GM12892 (cell line): ENCODE measurements around the gene FSTL4.

Experiments
- POLR2A ChIP-seq: IDR thresholded peaks from 2 replicates; pipeline ENCODE4 v1.6.1; 2011; ENCODE audit warnings: low read depth, low read length, control low read depth
- POLR2AphosphoS5 ChIP-seq: IDR thresholded peaks from 2 replicates; pipeline ENCODE4 v1.6.1; 2011; ENCODE audit warnings: low read depth, low read length, control low read depth
- TAF1 ChIP-seq: IDR thresholded peaks from 2 replicates; pipeline ENCODE4 v1.6.1; 2011; ENCODE audit warnings: low read depth, mild to moderate bottlenecking, control low read depth, low read length, borderline replicate concordance

DNA sequence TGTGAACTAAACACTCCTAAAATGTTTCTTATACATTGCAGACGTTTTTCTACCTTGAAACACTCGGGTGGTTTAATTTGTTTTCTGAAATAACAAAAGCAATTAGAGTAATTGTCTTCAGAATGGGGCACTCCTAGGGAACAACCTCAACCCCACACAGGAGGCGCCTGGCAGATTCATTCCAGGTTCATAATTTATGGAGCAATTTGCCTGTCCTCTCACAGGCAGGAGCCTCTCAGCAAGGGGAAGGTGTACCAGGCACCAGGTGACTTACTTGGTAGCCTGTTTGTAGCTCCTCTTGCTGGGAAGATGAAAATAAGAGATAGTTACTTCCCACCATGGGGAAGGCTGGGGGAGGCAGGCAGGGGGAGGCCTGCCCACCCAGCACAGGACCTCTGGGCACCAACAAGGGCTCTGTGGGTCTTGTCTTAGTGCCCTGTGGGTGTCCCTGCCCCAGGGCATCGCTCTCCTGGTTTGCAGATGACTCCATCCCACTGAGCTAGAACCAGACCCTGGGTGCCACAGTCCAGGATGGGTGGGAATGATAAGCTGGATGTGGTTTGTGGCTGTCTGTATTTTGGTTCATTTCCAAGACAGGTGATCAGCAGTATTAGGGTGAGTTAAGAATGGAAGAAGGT lies 144.4 kb downstream of the FSTL4 start:
- TF ChIP-seq POLR2AphosphoS5 (no peak), POLR2A (no peak), TAF1 (no peak)
